OCI-LY3 (cell line): ENCODE measurements around the gene ALOX12B.

Experiments used
- CTCF ChIP-seq: fragments of 200-600, 300-600 bp; sonication (generic); IDR thresholded peaks from 2 replicates; pipeline ENCODE4 v1.5.1; 2014; ENCODE audit warnings: antibody characterized with exemption, low read length, low read depth
- EZH2phosphoT487 ChIP-seq: fragments of 200-600 bp; shearing (Covaris generic); IDR thresholded peaks from 2 replicates; pipeline ENCODE4 v1.6.1; 2018; ENCODE audit warnings: antibody characterized with exemption, mixed run types, low read depth

GRCh38 chr17:8108972-8109660 is 21.6 kb upstream of the ALOX12B start:
- TF ChIP-seq CTCF (no peak), EZH2phosphoT487 (no peak)
